Upper lobe of right lung (tissue), 1 donor: ENCODE measurements around the gene CACNA1B. TPM values are rescaled to one million over a fixed set of nuclear protein-coding genes. Genes with fewer than 3 reads are reported as not detected.

Experiments
- ATAC-seq: fragments of 200-7000 bp; cut with Tn5 transposase; one replicate; pipeline ENCODE4 v1.9.1; 2020; ENCODE audit warnings: mild to moderate bottlenecking, moderate library complexity
- DNase-seq: peaks from one replicate; pipeline ENCODE4 v3.0.0-alpha.2; 2020
- H3K27ac ChIP-seq: fragments of 200-600 bp; one replicate; pipeline ENCODE4 v1.8.0; 2022
- H3K27me3 ChIP-seq: fragments of 200-600 bp; one replicate; pipeline ENCODE4 v1.8.0; 2022; ENCODE audit warnings: mild to moderate bottlenecking
- H3K36me3 ChIP-seq: fragments of 200-600 bp; one replicate; pipeline ENCODE4 v1.8.0; 2022
- H3K4me1 ChIP-seq: fragments of 200-600 bp; one replicate; pipeline ENCODE4 v1.8.0; 2022
- H3K4me3 ChIP-seq: fragments of 200-600 bp; one replicate; pipeline ENCODE4 v1.8.0; 2022; ENCODE audit warnings: mild to moderate bottlenecking
- H3K9me3 ChIP-seq: fragments of 200-600 bp; one replicate; pipeline ENCODE4 v1.8.0; 2022
- intact Hi-C: fragments of 100-400 bp; cut with DNase I; formaldehyde crosslinking; loops from one replicate; pipeline ENCODE4 v1.11.0; 2022
- total RNA-seq: library from RNA; stranded (reverse); fragmentation: NEBNext Ultra II Directional; extraction: Animal tissue kit (Norgen Biotek cat#: 25700); gene quantifications from one replicate; pipeline ENCODE4 v1.2.1, GENCODE V29; 2021
- TF ChIP-seq, protein P1 (sequence below): fragments of 200-600 bp; IDR thresholded peaks from one replicate; pipeline ENCODE4 v1.8.0; 2022; ENCODE audit warnings: antibody characterized with exemption
- donor health status: DM: no; HTN: yes; CAD: no; lungs with severe emphysema.

The CACNA1B gene
- total RNA-seq, 1 donor from 2014 or later, result 0.29 TPM

DNA sequence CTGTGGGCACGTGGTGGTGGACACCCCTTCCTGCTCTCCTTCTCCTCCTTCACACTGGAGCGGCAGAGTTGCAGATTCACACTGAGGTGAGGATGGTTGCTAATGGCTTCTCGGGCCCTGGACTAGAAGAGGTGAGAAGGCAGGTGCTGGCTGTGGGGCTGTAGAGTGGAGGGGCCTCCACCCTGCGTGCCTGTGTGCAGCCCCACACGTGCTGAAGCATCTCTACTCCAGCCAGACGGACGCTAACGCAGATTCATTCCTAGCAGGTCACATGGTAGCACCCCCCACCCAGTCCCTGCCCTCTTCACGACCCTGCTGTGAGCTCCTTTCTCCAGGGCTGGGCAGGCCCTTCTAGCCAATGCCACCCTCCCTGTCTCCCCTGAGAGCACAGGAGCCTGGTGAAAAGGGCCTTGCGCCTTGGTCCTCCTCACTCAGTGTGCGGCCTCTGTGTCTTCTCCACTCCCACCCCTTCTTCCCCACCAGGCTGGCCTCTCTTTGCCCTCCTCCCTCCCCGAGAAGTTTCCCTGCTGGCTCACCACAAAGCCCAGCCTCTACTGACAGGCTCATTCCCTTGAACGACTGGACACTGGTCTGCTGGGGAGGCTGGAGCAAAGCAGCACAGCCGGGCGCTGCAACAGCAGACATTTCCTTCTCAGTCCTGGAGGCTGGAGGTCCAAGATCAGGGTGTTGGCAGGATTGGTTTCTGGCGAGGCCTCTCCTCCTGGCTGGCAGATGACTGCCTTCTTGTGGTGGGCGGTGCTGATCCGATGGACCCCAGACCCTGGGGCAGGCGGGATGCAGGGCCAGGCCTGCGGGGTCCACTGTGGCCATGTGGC, 14.2 kb downstream of the CACNA1B start:
- no peaks in the 10 kb centered on the region for H3K27me3 ChIP-seq
- H3K36me3 ChIP-seq, result no peaks in the 10 kb centered on the region
- H3K4me3 ChIP-seq, result no peak overlapping the region
- intact Hi-C loops, result no loop called here
- H3K27ac ChIP-seq, result no peak overlapping the region
- TF ChIP-seq, protein P1, sequence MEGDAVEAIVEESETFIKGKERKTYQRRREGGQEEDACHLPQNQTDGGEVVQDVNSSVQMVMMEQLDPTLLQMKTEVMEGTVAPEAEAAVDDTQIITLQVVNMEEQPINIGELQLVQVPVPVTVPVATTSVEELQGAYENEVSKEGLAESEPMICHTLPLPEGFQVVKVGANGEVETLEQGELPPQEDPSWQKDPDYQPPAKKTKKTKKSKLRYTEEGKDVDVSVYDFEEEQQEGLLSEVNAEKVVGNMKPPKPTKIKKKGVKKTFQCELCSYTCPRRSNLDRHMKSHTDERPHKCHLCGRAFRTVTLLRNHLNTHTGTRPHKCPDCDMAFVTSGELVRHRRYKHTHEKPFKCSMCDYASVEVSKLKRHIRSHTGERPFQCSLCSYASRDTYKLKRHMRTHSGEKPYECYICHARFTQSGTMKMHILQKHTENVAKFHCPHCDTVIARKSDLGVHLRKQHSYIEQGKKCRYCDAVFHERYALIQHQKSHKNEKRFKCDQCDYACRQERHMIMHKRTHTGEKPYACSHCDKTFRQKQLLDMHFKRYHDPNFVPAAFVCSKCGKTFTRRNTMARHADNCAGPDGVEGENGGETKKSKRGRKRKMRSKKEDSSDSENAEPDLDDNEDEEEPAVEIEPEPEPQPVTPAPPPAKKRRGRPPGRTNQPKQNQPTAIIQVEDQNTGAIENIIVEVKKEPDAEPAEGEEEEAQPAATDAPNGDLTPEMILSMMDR, result no peak
- ATAC-seq, result no peak
- H3K9me3 ChIP-seq, result no peaks in the 10 kb centered on the region
- no peaks in the 10 kb centered on the region for H3K4me1 ChIP-seq
- DNase-seq, result peak; percentile 41

DNA sequence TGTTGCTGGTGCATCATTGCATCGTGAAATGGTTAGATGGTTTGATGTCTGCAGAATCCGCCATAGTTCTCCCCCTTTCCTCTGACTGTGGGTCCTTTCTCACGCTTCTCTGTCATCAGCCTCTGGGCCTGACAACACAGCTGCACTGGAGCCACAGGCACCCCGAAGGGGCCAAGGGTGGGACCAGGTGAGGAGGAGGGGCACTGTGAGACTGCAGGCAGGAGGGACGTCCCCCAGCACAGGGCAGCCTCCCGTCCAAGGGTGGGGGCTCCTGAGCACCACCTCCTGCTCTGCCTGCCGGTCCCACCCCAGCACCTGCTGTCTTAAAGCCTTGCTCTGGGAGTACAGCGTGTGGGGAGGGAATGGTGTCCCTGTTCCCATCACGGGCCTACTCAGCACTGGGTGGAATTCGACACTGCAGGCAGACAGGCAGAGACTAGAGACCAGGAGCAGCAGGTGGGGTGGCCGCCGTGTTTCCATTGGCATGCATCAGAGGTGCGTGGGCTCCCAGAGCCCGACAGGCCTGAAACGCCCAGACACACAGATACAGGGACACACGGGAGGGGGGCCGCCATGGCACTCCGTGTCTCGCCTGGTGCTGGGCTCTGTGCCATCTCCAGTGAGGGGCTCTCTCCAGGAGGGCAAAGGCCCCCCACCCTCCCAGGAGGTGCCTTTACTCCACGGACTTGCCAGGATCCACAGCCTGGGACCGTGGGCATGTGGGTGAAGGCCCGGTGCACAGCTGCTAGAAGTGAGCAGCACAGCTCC, 15.0 kb downstream of the CACNA1B start:
- H3K27ac ChIP-seq, result no peak overlapping the region
- H3K4me1 ChIP-seq, result no peaks in the 10 kb centered on the region
- H3K36me3 ChIP-seq, result no peaks in the 10 kb centered on the region
- ATAC-seq, result peak; percentile 5
- TF ChIP-seq, protein P1, result no peak
- peak; percentile 54 for DNase-seq
- no peak overlapping the region for H3K4me3 ChIP-seq
- no peaks in the 10 kb centered on the region for H3K27me3 ChIP-seq
- H3K9me3 ChIP-seq, result no peaks in the 10 kb centered on the region
- intact Hi-C loops, result no loop called here

DNA sequence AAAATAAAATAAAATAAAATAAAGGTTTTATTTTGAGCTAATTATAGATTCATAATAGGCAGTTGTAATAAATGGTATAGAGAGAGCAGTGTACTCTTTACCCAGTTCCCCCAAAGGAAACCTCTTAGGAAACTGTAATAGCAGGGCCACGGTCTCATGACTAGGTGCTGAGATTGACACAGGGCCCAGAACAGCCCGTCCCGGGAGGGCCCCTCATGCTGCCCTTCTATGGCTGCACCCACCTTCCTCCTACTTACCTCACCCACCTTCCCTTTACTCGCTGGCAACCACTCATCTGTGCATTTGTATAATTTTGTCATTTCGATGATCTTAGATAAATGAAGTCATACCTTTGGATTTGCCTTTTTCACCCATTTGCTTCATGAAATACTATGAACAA, 16.1 kb downstream of the CACNA1B start:
- no peaks in the 10 kb centered on the region for H3K36me3 ChIP-seq
- H3K9me3 ChIP-seq, result no peaks in the 10 kb centered on the region
- H3K4me1 ChIP-seq, result no peaks in the 10 kb centered on the region
- intact Hi-C loops, result no loop called here
- peak; percentile 11 for DNase-seq
- no peak overlapping the region for H3K27ac ChIP-seq
- no peak for ATAC-seq
- H3K27me3 ChIP-seq, result no peaks in the 10 kb centered on the region
- H3K4me3 ChIP-seq, result no peak overlapping the region
- TF ChIP-seq, protein P1, result no peak

DNA sequence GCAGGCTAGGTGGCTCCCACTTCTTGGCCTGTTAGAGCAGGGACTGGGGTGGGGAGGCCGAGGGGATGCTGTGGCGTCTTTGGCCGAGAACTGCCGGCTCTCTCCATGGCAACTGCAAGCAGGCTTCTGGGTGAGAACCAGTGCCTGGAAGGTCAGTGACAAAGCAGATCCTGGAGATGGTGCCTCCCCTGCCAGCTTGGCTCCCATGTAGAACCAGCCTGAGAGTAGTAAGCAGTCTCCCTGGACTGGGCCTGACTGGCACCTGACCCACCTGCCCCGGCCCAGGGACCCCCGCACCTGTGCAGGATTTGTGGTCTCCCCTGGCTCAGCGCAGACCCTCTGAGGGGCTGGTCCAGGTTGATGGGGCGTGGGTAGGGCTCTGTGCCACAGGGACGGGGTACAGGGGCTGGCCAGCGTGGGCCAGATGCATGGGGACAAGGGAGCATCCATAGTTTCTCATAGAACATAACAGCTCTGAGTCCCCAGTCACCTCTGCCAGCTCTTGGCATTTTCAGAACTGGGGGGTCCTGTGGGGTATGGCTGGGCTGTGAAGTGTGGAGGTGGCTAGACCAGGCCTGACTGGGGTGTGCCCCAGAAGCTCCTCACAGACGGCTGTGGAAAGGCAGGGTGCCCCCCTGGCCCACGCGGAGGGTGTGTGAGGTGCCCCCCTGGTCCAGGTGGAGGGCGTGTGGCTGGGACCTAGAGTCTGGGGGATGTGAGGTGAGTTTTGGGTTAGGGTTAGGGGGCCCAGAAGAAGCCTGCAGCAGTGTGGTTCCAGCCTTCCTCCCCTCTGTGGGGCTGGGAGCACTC, 22.2 kb downstream of the CACNA1B start:
- Histone ChIP-seq H3K36me3 (no peaks in the 10 kb centered on the region), H3K4me1 (no peaks in the 10 kb centered on the region), H3K27me3 (no peaks in the 10 kb centered on the region), H3K27ac (no peak overlapping the region), H3K9me3 (no peaks in the 10 kb centered on the region), H3K4me3 (no peak overlapping the region)
- intact Hi-C loops, result no loop called here
- DNase-seq (peak; percentile 57), ATAC-seq (peak; percentile 25)
- TF ChIP-seq, protein P1, result no peak

DNA sequence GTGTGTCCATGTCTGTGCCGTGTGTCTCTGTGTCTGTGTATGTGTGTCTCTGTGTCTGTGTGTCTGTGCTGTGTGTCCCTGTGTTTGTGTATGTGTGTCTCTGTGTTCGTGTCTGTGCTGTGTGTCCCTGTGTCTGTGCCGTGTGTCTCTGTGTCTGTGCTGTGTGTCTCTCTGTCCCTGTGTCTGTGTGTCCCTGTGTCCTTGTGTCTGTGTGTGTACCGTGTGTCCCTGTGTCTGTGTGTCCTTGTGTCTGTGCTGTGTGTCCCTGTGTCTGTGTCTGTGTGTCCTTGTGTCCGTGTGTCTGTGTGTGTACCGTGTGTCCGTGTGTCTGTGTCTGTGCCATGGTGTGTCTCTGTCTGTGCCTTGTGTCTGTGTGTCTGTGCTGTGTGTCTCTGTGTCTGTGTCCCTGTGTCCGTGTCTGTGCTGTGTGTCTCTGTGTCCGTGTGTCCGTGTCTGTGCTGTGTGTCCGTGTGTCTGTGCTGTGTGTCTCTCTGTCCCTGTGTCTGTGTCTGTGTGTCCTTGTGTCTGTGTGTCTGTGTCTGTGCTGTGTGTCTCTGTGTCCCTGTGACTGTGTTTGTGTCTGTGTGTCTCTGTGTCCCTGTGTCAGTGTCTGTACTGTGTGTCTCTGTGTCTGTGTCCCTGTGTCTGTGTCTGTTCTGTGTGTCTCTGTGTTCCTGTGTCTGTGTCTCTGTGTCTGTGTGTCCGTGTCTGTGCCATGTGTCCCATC, 23.2 kb downstream of the CACNA1B start:
- intact Hi-C loops, result no loop called here
- H3K4me1 ChIP-seq, result no peaks in the 10 kb centered on the region
- DNase-seq (peak; percentile 23), ATAC-seq (no peak)
- TF ChIP-seq, protein P1, result no peak
- H3K27ac ChIP-seq, result no peak overlapping the region
- no peaks in the 10 kb centered on the region for H3K36me3 ChIP-seq
- no peaks in the 10 kb centered on the region for H3K27me3 ChIP-seq
- no peak overlapping the region for H3K4me3 ChIP-seq
- no peaks in the 10 kb centered on the region for H3K9me3 ChIP-seq
